ENCODE results near the gene PCAT6. TPM values are rescaled to one million over a fixed set of nuclear protein-coding genes. Genes with fewer than 3 reads are reported as not detected.

PCAT6 gene
- total RNA-seq, 1 experiment from 2014 or later = 4.8 TPM

- Histone ChIP-seq H3K9ac (ENCODE audit: extremely low read depth, insufficient read length, low read length) (no peak overlapping the region), H3K4ac (ENCODE audit: low read depth, low read length) (no peak overlapping the region), H2AFZ (ENCODE audit: low read length) (no peak overlapping the region), H2BK15ac (ENCODE audit: low read depth, low read length) (no peak overlapping the region), H3K14ac (ENCODE audit: insufficient read depth, low read length) (no peak overlapping the region), H3K18ac (ENCODE audit: insufficient read length, low read depth, low read length) (no peak overlapping the region), H4K5ac (ENCODE audit: insufficient read length, low read depth, low read length) (no peak overlapping the region), H3K79me1 (ENCODE audit: insufficient read depth, low read depth, low read length, poor library complexity, severe bottlenecking) (no peaks in the 10 kb centered on the region), H4K20me1 (ENCODE audit: control insufficient read depth, insufficient read depth, insufficient read length) (no peaks in the 10 kb centered on the region), H3K56ac (ENCODE audit: insufficient read length, low read depth, low read length) (no peak overlapping the region), H3T11ph (ENCODE audit: low read length) (no peak overlapping the region), H3K79me2 (ENCODE audit: insufficient read depth, low read length) (no peaks in the 10 kb centered on the region), H2BK12ac (ENCODE audit: insufficient read length, low read depth, low read length) (no peak overlapping the region), H3K9me3 (ENCODE audit: control insufficient read depth, low read depth, low read length) (no peaks in the 10 kb centered on the region), H3K27ac (ENCODE audit: insufficient read length, low read depth, low read length) (no peak overlapping the region), H4K91ac (ENCODE audit: insufficient read length, low read depth, low read length) (no peak overlapping the region), H3K4me2 (ENCODE audit: insufficient read depth, insufficient read length, low read length) (no peak overlapping the region), H2AK5ac (ENCODE audit: insufficient read length, low read length) (no peak overlapping the region), H2BK5ac (ENCODE audit: insufficient read length, low read length) (no peak overlapping the region), H3K27me3 (ENCODE audit: insufficient read depth, low read length) (no peaks in the 10 kb centered on the region), H2BK20ac (ENCODE audit: low read depth, low read length, poor library complexity, severe bottlenecking) (no peak overlapping the region), H3K4me1 (ENCODE audit: insufficient read depth, low read length) (no peaks in the 10 kb centered on the region; the same call in 1 of the 2 replicates), H2BK120ac (ENCODE audit: low read depth, low read length, poor library complexity, severe bottlenecking) (no peak overlapping the region), H3K23me2 (ENCODE audit: insufficient read length, low read depth, low read length, poor library complexity, severe bottlenecking) (no peaks in the 10 kb centered on the region), H4K8ac (replicated peaks; ENCODE audit: insufficient read length, low read depth, low read length) (no peak overlapping the region), H3K23ac (ENCODE audit: insufficient read length, low read depth, low read length) (no peak overlapping the region)
- Mint-ChIP-seq H3K9me3 (no peaks in the 10 kb centered on the region; a peak in 1 of 5 replicates), H3K4me1 (peaks cover 17 to 19% of the 10 kb centered on the region in 2 experiments), H3K27ac (no peak overlapping the region), H3K4me3 (no peak overlapping the region), H3K27me3 (ENCODE audit: low read depth) (no peaks in the 10 kb centered on the region), H3K36me3 (ENCODE audit: insufficient read depth in 1 of 3, low read depth in 3 of 3) (no peaks in the 10 kb centered on the region; a peak in 1 of 7 replicates)
- DNase-seq = no peak
- no CpG with 5 or more reads among the region's 3 CpGs for WGBS (ENCODE audit: extremely low coverage, insufficient read length, low lambda C conversion rate)
- TF ChIP-seq CTCF (conservative IDR thresholded peaks at IDR 0.05) = no peak
Observed at GRCh38 chr1:202831906-202832305, 21.2 kb downstream of the PCAT6 start.
